Thoracic aorta (tissue), 2 donors: ENCODE results near the gene SMG7. TPM values are rescaled to one million over a fixed set of nuclear protein-coding genes. Genes with fewer than 3 reads are reported as not detected.

ENCODE experiments used
- ATAC-seq: fragments of 150-250 bp; one replicate; pipeline ENCODE4 v1.8.0; 2017; ENCODE audit warnings: low read depth; ENCODE audit not compliant: insufficient number of reproducible peaks, low FRiP score
- DNase-seq: peaks from one replicate; pipeline ENCODE4 v3.0.0-alpha.2; 2020; ENCODE audit warnings: low spot score
- H3K27ac ChIP-seq, 2 donors: fragments of 200-600 bp; sonication (generic); 1 replicate in 1 of 2; 2 replicates in 1 of 2; pipeline ENCODE4 v1.5.1; 2016; ENCODE audit warnings: mild to moderate bottlenecking in 2 of 2, moderate library complexity in 2 of 2
- H3K27me3 ChIP-seq: fragments of 200-600 bp; sonication (generic); replicated peaks from 2 replicates; pipeline ENCODE4 v1.6.0; 2016; ENCODE audit warnings: mild to moderate bottlenecking; ENCODE audit not compliant: insufficient read depth
- H3K36me3 ChIP-seq: fragments of 200-600 bp; sonication (generic); one replicate; pipeline ENCODE4 v1.5.1; 2016
- H3K4me1 ChIP-seq, 2 donors: fragments of 200-600 bp; sonication (generic); 1 replicate in 1 of 2; 2 replicates in 1 of 2; pipeline versions ENCODE4 v1.5.1 to v1.6.0; 2016; ENCODE audit warnings: low read depth in 2 of 2, mild to moderate bottlenecking in 1 of 2; ENCODE audit not compliant: control insufficient read depth in 1 of 2
- H3K4me3 ChIP-seq: fragments of 200-600 bp; sonication (generic); 2 replicates; pipeline ENCODE4 v1.5.1; 2016; ENCODE audit warnings: mild to moderate bottlenecking
- H3K9me3 ChIP-seq: fragments of 200-600 bp; sonication (generic); 2 replicates; pipeline ENCODE4 v1.5.1; 2016
- total RNA-seq, 2 donors: library from RNA; depleted of rRNA; stranded (reverse); fragments of >200 nt; gene quantifications; one replicate each; pipeline versions ENCODE4 v1.1.0 to v1.2.3, GENCODE V29; 2016
- TF ChIP-seq, protein P1 (sequence below): fragments of 200-600 bp; sonication (generic); IDR thresholded peaks from one replicate; pipeline ENCODE4 v1.5.1; 2019; ENCODE audit warnings: antibody characterized with exemption

SMG7 gene
- total RNA-seq, 2 donors from 2014 or later, result 29.8 to 41.9 TPM

DNA sequence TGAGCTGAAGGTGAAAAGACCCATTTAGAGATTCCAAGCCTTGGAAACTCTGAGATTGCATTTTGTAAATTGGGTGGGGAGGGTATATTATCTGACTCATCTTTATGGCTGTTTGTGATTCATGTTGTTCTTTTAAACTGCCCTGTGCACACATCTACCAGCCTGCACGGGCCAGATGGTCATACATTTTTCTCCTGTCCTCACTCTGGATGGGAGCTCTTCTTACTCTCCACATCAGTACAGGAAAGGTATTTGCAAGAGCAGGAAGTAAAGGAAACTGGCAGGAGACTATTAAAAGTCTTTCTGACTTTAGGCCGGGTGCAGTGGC, 39.8 kb upstream of the SMG7 start:
- no peaks in the 10 kb centered on the region for H3K4me1 ChIP-seq
- H3K27ac ChIP-seq, result no peak overlapping the region
- H3K4me3 ChIP-seq, result no peak overlapping the region
- H3K27me3 ChIP-seq, result no peaks in the 10 kb centered on the region
- no peak for ATAC-seq
- TF ChIP-seq, protein P1, sequence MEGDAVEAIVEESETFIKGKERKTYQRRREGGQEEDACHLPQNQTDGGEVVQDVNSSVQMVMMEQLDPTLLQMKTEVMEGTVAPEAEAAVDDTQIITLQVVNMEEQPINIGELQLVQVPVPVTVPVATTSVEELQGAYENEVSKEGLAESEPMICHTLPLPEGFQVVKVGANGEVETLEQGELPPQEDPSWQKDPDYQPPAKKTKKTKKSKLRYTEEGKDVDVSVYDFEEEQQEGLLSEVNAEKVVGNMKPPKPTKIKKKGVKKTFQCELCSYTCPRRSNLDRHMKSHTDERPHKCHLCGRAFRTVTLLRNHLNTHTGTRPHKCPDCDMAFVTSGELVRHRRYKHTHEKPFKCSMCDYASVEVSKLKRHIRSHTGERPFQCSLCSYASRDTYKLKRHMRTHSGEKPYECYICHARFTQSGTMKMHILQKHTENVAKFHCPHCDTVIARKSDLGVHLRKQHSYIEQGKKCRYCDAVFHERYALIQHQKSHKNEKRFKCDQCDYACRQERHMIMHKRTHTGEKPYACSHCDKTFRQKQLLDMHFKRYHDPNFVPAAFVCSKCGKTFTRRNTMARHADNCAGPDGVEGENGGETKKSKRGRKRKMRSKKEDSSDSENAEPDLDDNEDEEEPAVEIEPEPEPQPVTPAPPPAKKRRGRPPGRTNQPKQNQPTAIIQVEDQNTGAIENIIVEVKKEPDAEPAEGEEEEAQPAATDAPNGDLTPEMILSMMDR, result no peak
- no peaks in the 10 kb centered on the region for H3K9me3 ChIP-seq
- H3K36me3 ChIP-seq, result no peaks in the 10 kb centered on the region
- DNase-seq, result no peak

DNA sequence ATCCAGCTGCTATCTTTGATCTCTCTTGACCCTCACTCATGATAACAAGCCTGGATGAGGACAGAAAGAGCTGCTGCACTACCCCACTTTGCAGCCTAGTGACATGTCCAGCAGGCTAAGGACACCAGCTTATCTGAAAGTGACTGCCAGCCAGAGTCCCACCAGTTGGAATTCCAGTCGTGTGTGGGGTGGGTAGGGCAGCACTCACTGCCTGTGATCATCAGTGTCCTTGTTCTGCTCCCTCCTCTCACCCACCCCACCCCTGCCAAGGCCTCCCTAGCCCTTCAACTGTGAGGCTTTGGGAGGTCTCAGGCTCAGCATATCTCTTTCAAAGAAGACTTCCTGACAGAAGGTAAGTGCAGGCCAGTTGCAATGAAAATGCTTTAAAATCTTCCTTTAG, 38.6 kb upstream of the SMG7 start:
- Histone ChIP-seq H3K27ac (no peak overlapping the region), H3K4me3 (no peak overlapping the region), H3K4me1 (no peaks in the 10 kb centered on the region), H3K36me3 (no peaks in the 10 kb centered on the region), H3K27me3 (no peaks in the 10 kb centered on the region), H3K9me3 (no peaks in the 10 kb centered on the region)
- no peak for ATAC-seq
- DNase-seq, result no peak
- TF ChIP-seq, protein P1, result no peak

DNA sequence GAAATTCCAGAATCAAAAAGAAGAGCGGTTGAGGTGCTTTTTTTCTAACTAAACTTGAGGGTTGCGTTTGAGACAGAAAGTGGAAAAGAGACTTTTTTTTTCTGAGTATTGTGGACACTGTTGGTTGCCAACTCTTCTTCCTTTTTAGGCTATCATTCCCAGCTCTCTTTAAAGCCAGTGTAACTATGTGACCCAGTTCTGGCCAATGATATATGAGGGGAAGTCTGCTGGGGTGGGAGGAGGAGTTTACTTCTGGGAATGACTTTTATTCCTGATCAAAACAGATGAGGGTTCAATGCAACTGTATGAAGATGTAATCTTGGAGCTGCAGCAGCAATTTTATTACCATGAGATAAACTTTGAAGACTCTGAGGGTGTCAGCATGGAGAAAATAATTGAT, 36.8 kb upstream of the SMG7 start:
- TF ChIP-seq, protein P1, result no peak
- no peak for ATAC-seq
- no peaks in the 10 kb centered on the region for H3K9me3 ChIP-seq
- DNase-seq, result no peak
- no peaks in the 10 kb centered on the region for H3K27me3 ChIP-seq
- H3K27ac ChIP-seq, result no peak overlapping the region
- H3K36me3 ChIP-seq, result no peaks in the 10 kb centered on the region
- H3K4me3 ChIP-seq, result no peak overlapping the region
- H3K4me1 ChIP-seq, result no peaks in the 10 kb centered on the region

DNA sequence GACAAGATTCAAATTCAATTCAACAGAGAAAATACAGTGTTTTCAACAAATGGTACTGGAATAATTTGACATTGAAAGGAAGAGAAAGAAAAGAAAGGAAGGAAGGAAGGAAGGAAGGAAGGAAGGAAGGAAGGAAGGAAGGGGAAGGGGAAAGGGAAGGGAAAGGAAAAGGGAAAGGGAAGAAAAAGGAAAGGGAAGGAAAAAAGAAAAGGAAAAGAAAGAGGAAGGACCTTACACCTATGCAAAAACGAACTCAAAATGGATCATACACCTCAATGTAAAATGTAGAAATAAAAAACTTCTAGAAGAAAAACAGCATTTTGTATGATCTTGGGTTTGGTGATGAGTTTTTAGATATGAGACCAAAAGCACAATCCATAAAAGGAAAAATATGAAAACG, 34.2 kb upstream of the SMG7 start:
- H3K36me3 ChIP-seq, result no peaks in the 10 kb centered on the region
- DNase-seq (no peak), ATAC-seq (no peak)
- H3K9me3 ChIP-seq, result no peaks in the 10 kb centered on the region
- no peaks in the 10 kb centered on the region for H3K27me3 ChIP-seq
- no peak overlapping the region for H3K27ac ChIP-seq
- TF ChIP-seq, protein P1, result no peak
- no peak overlapping the region for H3K4me3 ChIP-seq
- no peaks in the 10 kb centered on the region for H3K4me1 ChIP-seq

DNA sequence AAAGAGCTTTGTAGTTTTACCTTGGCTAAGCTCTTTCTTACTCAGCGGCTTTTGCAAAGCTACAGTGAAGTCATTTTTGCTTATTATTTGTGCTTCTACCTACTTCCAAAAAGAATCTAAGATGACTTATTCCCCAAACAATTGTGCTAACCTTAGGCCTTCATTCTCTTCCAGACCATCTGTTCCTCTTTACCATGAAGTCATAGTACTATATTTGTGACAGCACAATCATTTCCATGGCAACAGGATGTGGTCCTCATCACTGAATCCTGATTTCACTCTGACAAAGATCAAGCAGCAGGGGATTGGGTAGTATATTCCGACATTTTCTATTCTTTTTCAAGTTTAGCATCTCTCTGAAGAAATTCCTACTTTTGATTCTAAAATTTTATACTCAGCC, 29.3 kb upstream of the SMG7 start:
- H3K27me3 ChIP-seq, result no peaks in the 10 kb centered on the region
- H3K36me3 ChIP-seq, result no peaks in the 10 kb centered on the region
- no peak overlapping the region for H3K27ac ChIP-seq
- ATAC-seq (no peak), DNase-seq (no peak)
- H3K4me1 ChIP-seq, result no peaks in the 10 kb centered on the region
- TF ChIP-seq, protein P1, result no peak
- H3K9me3 ChIP-seq, result no peaks in the 10 kb centered on the region
- H3K4me3 ChIP-seq, result no peak overlapping the region
